ENCODE results near the gene PITPNM3.

- TF ChIP-seq EZH2 (IDR thresholded peaks at IDR 0.05; ENCODE audit: borderline replicate concordance, low read depth, low read length, poor library complexity, severe bottlenecking): no peak
- TF ChIP-seq CTCF (conservative IDR thresholded peaks at IDR 0.05; ENCODE audit: low read depth, low read length): no peak
These were observed 9.0 kb downstream of the PITPNM3 start for GRCh38 chr17:6547336-6547735.

Measured in A673 (cell line).